ENCODE measurements around the gene PHACTR1.

The PHACTR1 gene

GRCh38 chr6:12957321-12958051 is 240.9 kb downstream of the PHACTR1 start:
- TF ChIP-seq CTCF (IDR thresholded peaks at IDR 0.05; ENCODE audit: low read depth, low read length, missing control alignments), result no peak
- peak overlapping the region; percentile 63 for H3K4me3 ChIP-seq (replicated peaks; ENCODE audit: low read depth, low read length)
- no peak for DNase-seq (ENCODE audit: extremely low read depth, low read depth)

GRCh38 chr6:12958052-12958706 is 241.6 kb downstream of the PHACTR1 start:
- no peak for TF ChIP-seq CTCF (IDR thresholded peaks at IDR 0.05; ENCODE audit: low read depth, low read length, missing control alignments)
- H3K4me3 ChIP-seq (replicated peaks; ENCODE audit: low read depth, low read length), result peak overlapping the region; percentile 63
- no peak for DNase-seq (ENCODE audit: extremely low read depth, low read depth)

GRCh38 chr6:12961761-12962160 is 245.2 kb downstream of the PHACTR1 start:
- no peak for TF ChIP-seq CTCF (IDR thresholded peaks at IDR 0.05; ENCODE audit: low read depth, low read length, missing control alignments)

GRCh38 chr6:12962529-12962928 is 246.0 kb downstream of the PHACTR1 start:
- no peak overlapping the region for H3K4me3 ChIP-seq (replicated peaks; ENCODE audit: low read depth, low read length)
- no peak for DNase-seq (ENCODE audit: extremely low read depth, low read depth)
- no peak for TF ChIP-seq CTCF (IDR thresholded peaks at IDR 0.05; ENCODE audit: low read depth, low read length, missing control alignments)

More at GRCh38 chr6:12961761-12962160, 245.2 kb downstream of the PHACTR1 start:
- no peak for DNase-seq (ENCODE audit: extremely low read depth, low read depth)
- H3K4me3 ChIP-seq (replicated peaks; ENCODE audit: low read depth, low read length), result no peak overlapping the region

- no peak for DNase-seq (ENCODE audit: extremely low read depth, low read depth)
- H3K4me3 ChIP-seq (replicated peaks; ENCODE audit: low read depth, low read length), result no peak overlapping the region
- TF ChIP-seq CTCF (IDR thresholded peaks at IDR 0.05; ENCODE audit: low read depth, low read length, missing control alignments), result no peak
Observed at GRCh38 chr6:12962987-12963386, 246.4 kb downstream of the PHACTR1 start.

- DNase-seq (ENCODE audit: extremely low read depth, low read depth), result no peak
- H3K4me3 ChIP-seq (replicated peaks; ENCODE audit: low read depth, low read length), result no peak overlapping the region
- no peak for TF ChIP-seq CTCF (IDR thresholded peaks at IDR 0.05; ENCODE audit: low read depth, low read length, missing control alignments)
Observed at GRCh38 chr6:12963567-12963966, 247.0 kb downstream of the PHACTR1 start.
